Measurements from ENCODE around the gene TRPM2.

The TRPM2 gene

GRCh38 chr21:44420416-44421205 is 67.2 kb downstream of the TRPM2 start:
- H3K4me3 ChIP-seq (ENCODE audit: low read length), result no peak overlapping the region
- TF ChIP-seq CTCF (conservative IDR thresholded peaks at IDR 0.05; ENCODE audit: low read length), result no peak
- DNase-seq (ENCODE audit: low read depth), result no peak

DNA sequence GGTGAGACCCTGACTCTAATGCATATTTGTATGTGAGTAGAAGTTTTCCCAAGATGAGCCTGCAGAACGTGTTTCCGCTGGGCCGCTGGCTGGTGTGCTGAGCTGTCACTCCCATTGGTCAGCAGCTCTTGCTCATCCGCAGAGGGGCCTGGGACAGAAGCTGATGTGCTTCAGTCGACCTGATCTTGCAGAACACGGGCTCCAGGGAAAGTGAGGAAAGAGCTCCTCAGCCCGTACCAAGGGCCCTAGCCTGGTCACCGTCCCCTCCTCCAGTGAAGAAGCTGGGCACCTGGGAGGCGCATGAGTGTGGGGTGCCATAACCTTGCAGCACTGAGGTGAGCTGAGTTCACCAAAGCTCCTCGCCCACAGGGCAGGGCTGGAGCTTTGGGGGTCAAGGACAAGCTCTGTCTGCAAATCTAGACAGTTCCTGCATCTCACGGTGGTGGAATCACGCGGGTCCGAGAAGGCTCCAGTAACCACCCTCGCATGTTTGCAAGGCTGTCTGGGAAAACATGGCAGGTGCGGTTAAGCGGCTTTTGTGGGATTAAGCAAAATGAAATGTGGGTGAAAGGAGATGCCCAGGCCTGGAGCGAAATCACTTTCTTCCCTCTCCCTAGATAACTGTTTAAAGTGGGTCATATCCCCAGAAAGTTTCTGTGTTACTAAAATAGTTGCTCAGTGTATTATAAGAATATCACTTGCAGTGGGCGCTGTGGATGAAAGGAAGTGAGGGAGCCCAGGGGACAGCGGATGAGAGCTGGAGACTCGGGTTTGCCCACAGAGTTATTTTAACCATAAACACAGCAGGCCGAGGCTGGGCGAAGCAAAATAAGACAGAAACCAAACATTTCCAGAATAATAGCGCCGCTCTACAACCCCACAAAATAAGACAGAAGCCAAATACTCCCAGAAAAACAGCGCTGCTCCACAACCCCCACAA is 68.8 kb downstream of the TRPM2 start:
- no peak overlapping the region for H3K4me3 ChIP-seq (ENCODE audit: low read length)
- DNase-seq (ENCODE audit: low read depth), result no peak
- TF ChIP-seq CTCF (conservative IDR thresholded peaks at IDR 0.05; ENCODE audit: low read length), result no peak

- no peak overlapping the region for H3K4me3 ChIP-seq (ENCODE audit: low read length)
- DNase-seq (ENCODE audit: low read depth), result no peak
- TF ChIP-seq CTCF (conservative IDR thresholded peaks at IDR 0.05; ENCODE audit: low read length), result no peak
Observed at GRCh38 chr21:44423312-44423821, 69.9 kb downstream of the TRPM2 start.

- H3K4me3 ChIP-seq (ENCODE audit: low read length), result no peak overlapping the region
- TF ChIP-seq CTCF (conservative IDR thresholded peaks at IDR 0.05; ENCODE audit: low read length), result no peak
- no peak for DNase-seq (ENCODE audit: low read depth)
Observed at GRCh38 chr21:44423941-44424607, 70.7 kb downstream of the TRPM2 start.

- no peak overlapping the region for H3K4me3 ChIP-seq (ENCODE audit: low read length)
- DNase-seq (ENCODE audit: low read depth), result no peak
- TF ChIP-seq CTCF (conservative IDR thresholded peaks at IDR 0.05; ENCODE audit: low read length), result no peak
Observed at GRCh38 chr21:44424608-44425306, 71.3 kb downstream of the TRPM2 start.

GRCh38 chr21:44425307-44425894 is 72.0 kb downstream of the TRPM2 start:
- DNase-seq (ENCODE audit: low read depth), result no peak
- no peak for TF ChIP-seq CTCF (conservative IDR thresholded peaks at IDR 0.05; ENCODE audit: low read length)

More at GRCh38 chr21:44425307-44425894, 72.0 kb downstream of the TRPM2 start:
- no peak overlapping the region for H3K4me3 ChIP-seq (ENCODE audit: low read length)

Measured in AG10803 (cell line).